NCI-H345 (cell line): ENCODE data around the gene TMEM116.
A peak's percentile ranks its signal among the peaks of the same experiment; 100 is the strongest.
"Not testable (repeated sequence)": the region's sequence is repeated elsewhere in the genome, so short reads cannot be mapped to it uniquely, and the experiment has no call there.

Source experiments
- DNase-seq: peaks from one replicate; lab custom pipeline; 2025; lab: John Stamatoyannopoulos, UW

The TMEM116 gene

GRCh38 chr12:112012775-112013600, at the start of gene TMEM116, which contains the start of gene ERP29:
TSS of gene TMEM116 (minus strand) at chr12:112013165. CDS start at chr12:112005270, 7,895 bp downstream.
TSS of gene ERP29 (plus strand) at chr12:112013426. CDS start at chr12:112013466, 40 bp downstream.
- DNase-seq: peak; percentile 99

DNA sequence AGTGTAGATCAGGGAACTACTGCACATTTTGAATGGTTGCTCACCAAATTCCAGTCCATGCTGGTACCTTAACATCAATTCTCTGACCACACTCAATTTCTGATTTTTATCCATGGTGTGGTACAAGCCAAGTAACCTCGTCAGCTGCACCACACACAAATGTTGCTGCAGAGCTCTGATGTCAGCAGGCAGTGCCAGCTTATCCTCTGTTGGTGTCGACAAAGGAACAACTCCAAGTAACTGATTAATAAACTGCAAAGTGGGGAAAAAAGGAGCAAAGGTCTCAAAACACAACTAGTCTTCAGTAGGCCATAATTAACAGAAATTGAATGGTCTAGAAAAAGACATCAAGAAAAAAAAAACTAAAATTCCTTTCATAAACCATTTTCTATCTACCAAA, 48.2 kb upstream of the TMEM116 start:
- no peak for DNase-seq

GRCh38 chr12:112049351-112049750, 36.4 kb upstream of the TMEM116 start:
- no peak for DNase-seq

DNA sequence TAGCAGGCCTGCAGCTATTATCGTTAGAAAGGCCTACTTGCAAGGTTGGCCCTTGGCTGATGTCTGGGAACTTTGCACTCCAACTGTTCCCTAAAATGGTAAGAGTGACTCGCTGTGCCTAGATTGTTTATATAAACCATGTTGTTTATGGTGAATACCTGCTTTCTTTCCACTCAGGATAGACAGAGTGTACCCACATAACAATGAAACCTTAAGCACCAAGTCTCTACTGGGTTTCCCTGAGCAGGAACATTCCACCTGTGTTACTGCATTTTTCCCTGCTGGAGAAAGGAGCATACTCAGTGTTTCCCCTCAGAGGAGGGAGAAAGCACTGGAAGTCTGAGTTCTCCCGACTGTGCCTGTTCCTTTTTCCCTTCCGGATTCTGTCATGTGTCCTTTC, 33.0 kb upstream of the TMEM116 start:
- DNase-seq: no peak

- not testable (repeated sequence) for DNase-seq
Observed at GRCh38 chr12:112036614-112037013, 23.6 kb upstream of the TMEM116 start.

- no peak for DNase-seq
Observed at GRCh38 chr12:112035219-112035785, 22.3 kb upstream of the TMEM116 start.

GRCh38 chr12:112032292-112032691, 19.3 kb upstream of the TMEM116 start:
- DNase-seq: no peak

DNA sequence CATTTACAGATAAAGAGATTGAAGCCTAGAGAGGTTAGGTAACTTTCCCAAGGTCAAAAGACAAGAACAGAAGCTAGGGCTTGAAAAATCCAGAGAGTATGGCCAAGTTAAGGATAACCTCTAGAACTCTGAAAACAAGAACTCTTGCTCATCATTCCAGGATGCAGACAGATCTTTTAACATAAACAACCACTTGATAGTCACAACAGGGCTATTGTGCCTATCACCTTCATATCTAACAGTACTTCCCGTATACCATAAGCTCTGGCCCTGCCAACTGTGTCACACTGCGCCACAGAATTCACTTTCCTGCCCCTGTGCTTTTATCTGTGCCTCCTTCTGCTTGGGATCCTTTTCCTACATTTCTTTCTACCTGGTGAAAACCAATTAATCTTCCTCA, 18.5 kb upstream of the TMEM116 start:
- no peak for DNase-seq

DNA sequence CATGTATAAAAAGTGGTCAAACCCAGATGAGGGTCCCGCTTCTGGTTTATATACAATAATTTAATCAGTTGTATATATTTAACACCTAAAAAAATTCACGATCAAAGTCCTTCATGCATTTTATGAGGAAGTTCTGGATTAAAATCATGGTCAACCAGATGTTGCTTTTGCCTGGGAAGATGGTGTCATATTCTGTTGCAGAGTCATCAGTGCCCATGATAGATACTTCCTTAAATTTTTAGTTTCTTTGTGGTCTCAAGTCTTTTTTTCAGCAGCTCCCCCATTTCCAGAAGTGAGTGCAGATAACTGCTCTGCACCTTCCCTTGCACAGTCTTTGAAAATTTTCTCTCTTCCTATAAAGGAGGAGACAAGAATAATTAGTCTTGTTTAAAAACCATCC, 16.3 kb upstream of the TMEM116 start:
- no peak for DNase-seq

- no peak for DNase-seq
Observed at GRCh38 chr12:112025808-112026375, 12.9 kb upstream of the TMEM116 start.

- DNase-seq: no peak
Observed at GRCh38 chr12:112023759-112024396, 10.9 kb upstream of the TMEM116 start.

- DNase-seq: no peak
Observed at GRCh38 chr12:112022241-112023016, 9.5 kb upstream of the TMEM116 start.

DNA sequence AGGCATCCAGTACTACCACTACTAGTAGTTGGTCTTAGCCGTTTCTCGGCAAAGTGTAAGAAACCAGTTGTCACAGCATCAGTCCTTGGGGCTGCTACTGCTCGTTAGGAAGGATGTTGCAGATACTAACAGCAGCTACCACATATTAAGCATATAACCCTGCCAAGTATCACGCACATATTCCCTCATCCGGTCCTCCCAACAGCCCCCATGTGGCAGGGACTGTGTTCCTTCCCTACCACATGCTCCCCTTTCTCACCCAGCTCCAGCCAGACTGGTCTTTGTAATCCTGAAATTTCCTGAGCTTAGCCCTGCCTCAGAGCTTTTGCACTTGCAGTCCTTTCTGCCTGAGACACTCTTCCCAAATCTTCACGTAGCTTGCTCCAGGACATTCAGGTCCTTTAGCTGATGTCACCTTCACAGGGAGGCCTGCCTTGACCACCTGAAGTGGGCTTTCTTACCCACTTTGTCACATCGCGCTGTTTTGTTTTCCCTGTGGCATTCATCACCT, 8.0 kb upstream of the TMEM116 start:
- no peak for DNase-seq

DNA sequence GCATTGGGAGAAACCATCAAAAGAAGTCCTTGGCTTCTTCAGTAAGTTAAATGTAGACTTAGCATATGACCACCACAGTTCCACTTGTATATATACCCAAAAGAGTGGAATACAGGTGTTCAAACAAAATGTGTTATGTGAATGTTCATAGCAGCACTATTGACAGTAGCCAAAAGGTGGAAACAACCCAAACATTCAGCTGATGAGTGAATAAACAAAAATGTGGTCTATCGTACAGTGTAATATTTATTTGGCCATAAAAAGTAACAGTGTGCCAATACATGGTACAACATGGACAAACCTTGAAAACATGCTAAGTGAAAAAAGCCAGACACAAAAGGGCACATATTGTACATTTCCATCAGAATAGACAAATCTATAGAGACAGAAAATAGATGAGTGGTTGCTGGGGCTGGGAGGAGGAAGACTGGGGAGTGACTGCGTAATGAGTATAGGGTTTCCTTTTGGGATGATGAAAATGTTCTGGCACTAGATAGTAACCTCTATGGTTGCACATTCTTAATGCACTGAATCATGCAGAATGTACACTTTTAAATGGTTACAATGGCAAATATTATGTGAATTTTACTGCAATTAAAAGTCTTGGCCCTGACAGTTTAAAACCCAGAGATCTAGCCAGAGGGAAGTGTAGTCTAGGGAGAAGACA, 5.7 kb upstream of the TMEM116 start:
- no peak for DNase-seq

DNA sequence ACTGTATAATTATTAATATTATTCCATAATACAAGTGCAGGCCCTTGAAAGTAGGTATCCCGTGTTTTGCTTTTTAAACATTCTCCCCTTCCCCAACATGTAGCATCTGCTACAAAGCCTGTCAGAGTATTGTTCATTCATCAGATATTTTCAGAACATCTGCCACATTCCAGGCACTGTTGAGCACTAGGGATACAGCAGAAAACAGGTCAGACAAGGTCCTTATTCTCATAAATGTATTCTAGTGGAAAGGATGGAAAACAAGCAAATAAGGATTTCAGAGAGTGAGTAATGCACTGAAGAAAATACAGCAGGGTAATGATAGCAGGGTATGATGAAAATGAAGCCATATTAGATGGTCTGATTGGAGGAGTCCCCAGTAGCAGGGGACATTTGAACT, 4.1 kb upstream of the TMEM116 start:
- DNase-seq: no peak

GRCh38 chr12:112015938-112016337, 3.0 kb upstream of the TMEM116 start:
- no peak for DNase-seq

DNA sequence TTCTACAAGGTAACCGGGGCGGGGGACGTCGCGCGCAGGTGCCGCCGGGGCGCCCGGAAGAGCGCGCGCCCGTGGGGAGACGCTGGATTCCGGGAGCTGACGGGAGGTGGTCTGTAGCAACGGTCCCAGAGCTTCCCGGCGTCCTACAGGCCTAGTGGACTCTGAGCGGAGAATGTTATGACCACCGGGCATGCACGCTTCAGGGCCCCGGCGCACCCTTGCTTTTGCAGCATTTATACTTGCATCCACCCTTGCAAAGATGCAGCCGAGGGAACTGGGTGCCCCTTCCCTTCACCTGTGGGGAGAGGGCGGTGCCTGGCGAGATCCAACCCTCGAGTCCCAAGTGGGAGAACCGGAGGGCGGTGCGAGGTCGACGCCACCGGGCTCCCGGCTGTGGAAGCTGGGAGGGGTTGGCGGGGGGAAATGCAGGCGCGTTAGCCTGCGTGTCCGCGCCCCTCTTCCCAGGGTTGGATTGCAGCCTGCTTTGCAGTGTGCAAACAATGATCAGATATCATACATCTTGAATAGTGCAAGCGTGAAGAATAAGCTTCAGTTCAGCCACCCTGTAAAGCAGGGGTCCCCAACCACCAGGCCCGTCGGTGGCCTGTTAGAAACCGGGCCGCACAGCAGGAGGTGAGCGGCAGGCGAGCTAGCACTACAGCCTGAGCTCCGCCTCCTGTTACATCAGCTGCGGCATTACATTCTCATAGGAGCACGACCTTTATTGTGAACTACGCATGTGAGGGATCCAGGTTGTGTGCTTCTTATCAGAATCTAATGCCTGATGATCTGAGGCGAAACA, 837 bp upstream of the TMEM116 start:
- peak; percentile 79 for DNase-seq

DNA sequence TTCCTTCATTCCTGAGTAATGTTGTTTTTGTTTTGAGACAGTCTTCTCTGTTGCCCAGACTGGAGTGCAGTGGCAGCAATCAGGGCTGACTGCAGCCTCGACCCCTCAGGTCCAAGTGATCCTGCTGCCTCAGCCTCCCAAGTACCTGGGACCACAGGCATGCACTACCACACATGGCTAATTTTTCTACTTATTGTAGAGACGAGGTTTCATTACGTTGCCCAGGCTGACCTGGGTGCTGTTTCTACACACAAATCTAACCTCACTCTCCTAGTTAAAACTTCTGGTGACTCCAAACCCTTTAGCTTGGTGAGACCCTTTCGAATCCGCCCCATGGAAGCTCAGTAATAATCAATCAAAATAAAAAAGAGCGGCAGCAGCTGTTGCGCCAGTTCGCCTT, 1.3 kb downstream of the TMEM116 start:
- no peak for DNase-seq

GRCh38 chr12:112010415-112011344, 2.3 kb downstream of the TMEM116 start:
- DNase-seq: no peak
